Smooth muscle cell (in vitro differentiated cells): ENCODE measurements around the gene DGLUCY. TPM values are rescaled to one million over a fixed set of nuclear protein-coding genes. Genes with fewer than 3 reads are reported as not detected.

Experiments
- DNase-seq: peaks from one replicate; lab custom pipeline; 2025; ENCODE audit not compliant: unreplicated experiment; lab: John Stamatoyannopoulos, UW
- H2AFZ ChIP-seq: fragments of 200-600 bp; sonication (generic); 2 replicates; pipeline ENCODE4 v1.6.0; 2016; ENCODE audit warnings: antibody characterized with exemption, low read depth, mild to moderate bottlenecking
- H3F3A ChIP-seq: fragments of 200-600 bp; sonication (generic); 2 replicates; pipeline ENCODE4 v1.6.0; 2017; ENCODE audit warnings: antibody characterized with exemption, low read depth
- H3K27ac ChIP-seq: fragments of 200-600 bp; sonication (generic); 2 replicates; pipeline ENCODE4 v1.5.1; 2016; ENCODE audit warnings: low read depth, mild to moderate bottlenecking
- H3K27me3 ChIP-seq: fragments of 200-600 bp; sonication (generic); 2 replicates; pipeline ENCODE4 v1.6.1; 2016; ENCODE audit warnings: low read depth, mild to moderate bottlenecking
- H3K36me3 ChIP-seq: fragments of 200-600 bp; sonication (generic); 2 replicates; pipeline ENCODE4 v1.5.1; 2016; ENCODE audit warnings: low read depth
- H3K4me1 ChIP-seq: fragments of 200-600 bp; sonication (generic); 2 replicates; pipeline ENCODE4 v1.5.1; 2016; ENCODE audit warnings: low read depth
- H3K4me2 ChIP-seq: fragments of 200-600 bp; sonication (generic); 2 replicates; pipeline ENCODE4 v1.6.0; 2016; ENCODE audit warnings: mild to moderate bottlenecking
- H3K4me3 ChIP-seq: fragments of 200-600 bp; sonication (generic); 2 replicates; pipeline ENCODE4 v1.5.1; 2016; ENCODE audit warnings: mild to moderate bottlenecking
- H3K79me2 ChIP-seq: fragments of 200-600 bp; sonication (generic); 2 replicates; pipeline ENCODE4 v1.6.0; 2016; ENCODE audit warnings: low read depth, mild to moderate bottlenecking
- H3K9ac ChIP-seq: fragments of 200-600 bp; sonication (generic); 2 replicates; pipeline ENCODE4 v1.6.0; 2016; ENCODE audit warnings: low read depth
- H3K9me3 ChIP-seq: fragments of 200-600 bp; sonication (generic); replicated peaks from 2 replicates; pipeline ENCODE4 v1.5.1; 2016; ENCODE audit warnings: low read depth
- H4K20me1 ChIP-seq: fragments of 200-600 bp; sonication (generic); 2 replicates; pipeline ENCODE4 v1.6.0; 2016; ENCODE audit warnings: low read depth
- CTCF ChIP-seq: fragments of 200-600 bp; sonication (generic); IDR thresholded peaks from 2 replicates; pipeline ENCODE4 v1.5.1; 2017; ENCODE audit warnings: borderline replicate concordance, mild to moderate bottlenecking, antibody characterized with exemption; ENCODE audit not compliant: insufficient read depth, poor library complexity, severe bottlenecking
- WGBS: methylation state at CpG from one replicate; pipeline ENCODE4 v1.1.7; 2016; ENCODE audit warnings: low lambda C conversion rate; 5-methylcytosine and 5-hydroxymethylcytosine counted together
- polyA plus RNA-seq: library from polyadenylated mRNA; unstranded; fragments of >200 nt; fragmentation: Nextera tagmentation; extraction: Ambion mirVana; gene quantifications from 2 replicates; pipeline ENCODE4 v1.2.1, GENCODE V29; 2016
- total RNA-seq: library from RNA; depleted of rRNA; stranded (reverse); fragments of >200 nt; gene quantifications from 2 replicates; pipeline ENCODE4 v1.2.3, GENCODE V29; 2014

The DGLUCY gene
- total and polyA plus RNA-seq, 2 experiments from 2014 or later, result 9.7 to 11.3 TPM

GRCh38 chr14:91216731-91217226 is 102.9 kb downstream of the DGLUCY start:
- Histone ChIP-seq H3K36me3 (no peaks in the 10 kb centered on the region), H3K9ac (no peak overlapping the region), H3K79me2 (no peaks in the 10 kb centered on the region), H3K9me3 (no peaks in the 10 kb centered on the region), H2AFZ (no peak overlapping the region), H3K4me2 (no peak overlapping the region), H4K20me1 (no peaks in the 10 kb centered on the region), H3K27me3 (no peaks in the 10 kb centered on the region), H3F3A (no peaks in the 10 kb centered on the region), H3K27ac (no peak overlapping the region), H3K4me3 (no peak overlapping the region), H3K4me1 (no peaks in the 10 kb centered on the region)
- TF ChIP-seq CTCF, result no peak
- no peak for DNase-seq
- 97% methylated on average over 13 of the region's 13 CpGs for WGBS

GRCh38 chr14:91218014-91218413 is 104.1 kb downstream of the DGLUCY start:
- H2AFZ ChIP-seq, result no peak overlapping the region
- no peak overlapping the region for H3K4me3 ChIP-seq
- H3K27ac ChIP-seq, result no peak overlapping the region
- H3K79me2 ChIP-seq, result no peaks in the 10 kb centered on the region
- no peaks in the 10 kb centered on the region for H3F3A ChIP-seq
- no peaks in the 10 kb centered on the region for H3K27me3 ChIP-seq
- H3K36me3 ChIP-seq, result no peaks in the 10 kb centered on the region
- no peak for TF ChIP-seq CTCF
- H4K20me1 ChIP-seq, result no peaks in the 10 kb centered on the region
- no peaks in the 10 kb centered on the region for H3K4me1 ChIP-seq
- 94% methylated on average over 4 of the region's 4 CpGs for WGBS
- H3K4me2 ChIP-seq, result no peak overlapping the region
- no peak overlapping the region for H3K9ac ChIP-seq
- no peak for DNase-seq
- no peaks in the 10 kb centered on the region for H3K9me3 ChIP-seq

GRCh38 chr14:91219517-91220389 is 105.9 kb downstream of the DGLUCY start:
- Histone ChIP-seq H3K27me3 (no peaks in the 10 kb centered on the region), H4K20me1 (no peaks in the 10 kb centered on the region), H2AFZ (no peak overlapping the region), H3K36me3 (no peaks in the 10 kb centered on the region), H3K27ac (no peak overlapping the region), H3K4me3 (no peak overlapping the region), H3K9ac (no peak overlapping the region), H3F3A (no peaks in the 10 kb centered on the region), H3K4me1 (no peaks in the 10 kb centered on the region), H3K9me3 (no peaks in the 10 kb centered on the region), H3K4me2 (no peak overlapping the region), H3K79me2 (no peaks in the 10 kb centered on the region)
- no peak for TF ChIP-seq CTCF
- no peak for DNase-seq
- 77% methylated on average over 13 of the region's 13 CpGs for WGBS
